ENCODE results near the gene NUDT21.

Gene NUDT21

DNA sequence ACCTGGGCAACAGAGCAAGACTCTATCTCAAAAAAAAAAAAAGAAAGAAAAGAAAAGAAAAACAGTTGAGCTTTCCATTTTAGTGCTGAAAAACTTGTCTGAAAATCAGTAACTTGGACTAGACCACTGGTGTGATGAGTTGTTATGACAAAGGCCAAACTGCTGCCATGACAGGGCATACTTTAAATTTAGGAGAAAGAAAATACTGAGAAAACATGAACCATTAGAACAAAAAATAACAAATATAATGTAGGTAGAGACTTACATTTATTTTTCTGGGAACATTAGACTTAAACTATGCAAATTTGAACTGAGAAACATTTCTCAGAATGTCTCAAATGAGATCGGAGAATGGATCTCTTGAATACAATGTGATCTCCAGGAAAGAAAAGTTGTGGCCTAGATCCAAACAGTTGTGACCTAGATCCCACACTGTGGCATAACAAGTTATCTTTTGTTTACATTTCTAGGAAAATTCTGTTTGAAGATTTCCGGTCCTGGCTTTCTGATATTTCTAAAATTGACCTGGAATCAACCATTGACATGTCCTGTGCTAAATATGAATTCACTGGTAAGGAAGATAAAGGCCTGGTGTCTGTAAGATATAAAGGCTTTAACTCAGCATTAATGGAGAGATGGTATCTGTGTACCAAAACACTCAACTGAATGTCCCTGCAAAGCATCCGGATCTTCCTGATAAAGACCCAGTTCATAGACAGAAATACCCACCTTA lies 11.1 kb upstream of the NUDT21 start:
- no peak for DNase-seq (ENCODE audit: low read depth)

DNA sequence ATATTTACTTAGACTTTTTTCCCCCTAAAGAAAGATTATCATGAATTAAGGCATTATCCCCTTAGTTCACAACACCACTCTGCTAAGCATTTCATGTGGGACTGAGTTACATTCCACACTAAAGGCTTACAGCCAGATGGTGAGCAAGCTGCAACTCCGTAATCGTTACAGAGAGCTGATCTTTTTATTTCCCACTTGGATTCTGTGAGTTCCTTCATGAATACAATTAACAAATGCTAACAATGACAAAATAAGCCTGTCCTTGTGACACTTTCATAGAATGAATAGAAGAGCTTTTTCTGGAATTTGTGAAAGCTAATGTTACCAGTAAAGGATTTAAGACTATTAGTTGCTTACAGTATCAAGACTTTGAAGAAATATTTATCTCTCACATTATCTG lies 9.0 kb upstream of the NUDT21 start:
- DNase-seq (ENCODE audit: low read depth): no peak

DNA sequence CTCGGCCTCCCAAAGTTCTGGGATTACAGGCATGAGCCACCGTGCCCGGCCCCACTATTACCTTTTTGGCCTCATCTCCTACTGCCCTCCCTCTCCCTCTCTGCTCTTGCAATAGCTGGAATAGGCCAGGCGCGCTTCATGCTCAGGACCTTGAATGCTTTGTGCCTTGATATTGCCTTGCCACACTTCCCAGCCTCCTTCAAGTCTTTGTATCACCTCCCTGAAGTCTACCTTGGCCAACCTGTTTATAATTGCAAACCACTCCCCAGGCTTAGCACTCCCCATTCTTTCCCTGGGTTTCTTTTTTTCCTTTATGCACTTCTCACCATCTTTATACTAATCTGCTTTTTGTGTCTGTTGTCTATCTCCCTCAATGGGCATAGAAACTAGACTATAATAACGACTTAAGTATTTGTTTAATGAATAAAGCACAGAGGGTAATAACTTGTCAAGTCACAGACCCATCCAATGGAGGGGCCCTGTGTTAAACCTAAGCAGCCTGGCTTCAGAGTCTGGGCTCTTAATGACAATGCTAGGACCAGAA lies 6.9 kb upstream of the NUDT21 start:
- no peak for DNase-seq (ENCODE audit: low read depth)

DNA sequence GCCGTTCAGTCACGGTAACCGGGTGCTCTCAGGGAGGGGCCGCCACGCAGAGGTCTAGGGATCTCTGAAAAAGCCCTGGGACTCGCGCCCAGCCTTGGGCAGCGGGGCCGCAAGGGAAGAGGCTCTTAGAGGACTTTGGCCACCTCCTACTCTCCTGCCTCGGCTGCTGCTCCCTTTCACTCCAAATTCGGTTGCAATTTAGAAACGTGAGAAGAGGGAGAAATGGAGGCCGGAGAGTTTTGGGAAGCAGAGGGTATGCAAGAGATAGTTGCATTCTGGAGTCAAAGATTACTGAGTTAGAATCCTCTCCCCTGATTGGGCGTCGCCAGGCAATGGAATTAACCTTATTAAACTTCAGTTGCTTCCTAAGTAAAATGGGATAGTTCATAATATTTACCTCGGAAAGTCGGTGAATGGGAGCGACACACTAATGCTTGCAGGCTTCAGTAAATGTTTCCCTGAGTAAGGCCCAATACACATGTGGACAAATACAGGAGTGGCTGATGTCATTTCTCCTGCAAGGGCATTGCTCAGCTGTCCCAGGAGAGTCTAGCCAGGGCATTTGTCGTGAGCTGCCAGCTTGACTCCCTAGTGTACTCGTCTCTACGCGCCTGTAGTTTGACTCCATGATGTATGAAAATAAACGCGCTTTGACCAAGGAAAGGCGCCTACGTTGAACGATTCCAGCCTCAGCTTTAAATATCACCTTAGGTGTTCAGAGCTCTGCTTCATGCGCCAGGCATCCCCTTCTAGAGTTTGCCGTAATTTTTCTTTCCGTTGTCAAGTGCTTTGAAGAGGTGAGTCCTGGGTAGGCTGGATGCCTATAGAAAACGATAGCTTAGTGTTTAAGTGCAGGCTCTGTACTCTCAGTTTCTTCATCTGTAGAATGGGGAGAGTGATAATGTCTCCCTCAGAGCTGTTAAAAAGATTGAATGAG lies 889 bp upstream of the NUDT21 start:
- DNase-seq (ENCODE audit: low read depth): peak; percentile 17

DNA sequence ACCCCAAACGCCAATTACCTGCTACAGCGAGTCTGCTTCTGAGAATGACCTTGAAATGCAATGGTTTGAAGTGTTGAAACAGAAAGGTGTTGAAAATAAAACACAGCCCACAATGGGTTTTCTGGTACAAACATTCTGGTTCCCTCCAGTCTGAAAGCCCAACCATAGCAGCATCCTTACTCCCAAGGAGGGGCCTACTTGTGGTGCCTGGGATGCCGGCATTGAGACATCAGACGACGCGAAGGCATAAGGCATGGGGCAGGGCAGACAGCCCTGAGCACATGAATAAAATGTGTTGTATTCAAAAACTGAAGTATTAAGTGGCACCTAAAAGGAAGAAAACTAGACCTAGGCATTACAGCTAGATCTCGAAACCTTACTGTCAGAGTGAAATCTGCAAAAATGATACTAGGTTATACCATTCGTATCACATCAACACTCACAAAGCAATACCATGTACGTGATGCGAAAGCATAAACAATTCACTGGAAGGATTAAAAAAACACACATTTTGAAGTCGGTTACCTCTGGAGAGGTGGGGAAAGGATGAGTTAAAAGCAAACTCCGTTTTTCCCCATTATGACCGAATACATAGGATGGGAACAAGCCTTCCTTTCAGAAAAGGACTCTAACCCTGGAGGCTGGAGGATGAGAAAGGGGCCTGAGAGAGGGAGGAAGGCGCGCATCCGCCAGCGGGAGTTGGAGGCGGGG lies 702 bp downstream of the NUDT21 start:
- no peak for DNase-seq (ENCODE audit: low read depth)

DNA sequence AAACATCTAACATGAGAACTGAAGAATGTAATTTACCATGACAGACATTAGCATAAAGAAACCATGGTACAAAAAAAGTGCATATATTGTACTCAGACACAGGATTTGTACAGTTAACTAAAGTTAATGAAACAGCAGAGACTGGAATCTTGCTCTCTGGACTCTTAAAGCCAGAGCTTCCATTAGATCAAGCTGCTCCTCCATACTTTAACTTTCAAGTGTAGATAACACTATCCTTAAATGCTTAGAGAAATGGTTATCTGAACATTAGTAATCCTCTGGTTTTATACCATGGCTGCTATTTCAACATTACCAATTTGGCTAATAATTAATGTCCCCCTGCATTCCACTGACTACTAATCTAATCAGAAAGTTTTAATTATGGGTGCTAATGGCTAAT lies 3.1 kb downstream of the NUDT21 start:
- DNase-seq (ENCODE audit: low read depth): no peak

DNA sequence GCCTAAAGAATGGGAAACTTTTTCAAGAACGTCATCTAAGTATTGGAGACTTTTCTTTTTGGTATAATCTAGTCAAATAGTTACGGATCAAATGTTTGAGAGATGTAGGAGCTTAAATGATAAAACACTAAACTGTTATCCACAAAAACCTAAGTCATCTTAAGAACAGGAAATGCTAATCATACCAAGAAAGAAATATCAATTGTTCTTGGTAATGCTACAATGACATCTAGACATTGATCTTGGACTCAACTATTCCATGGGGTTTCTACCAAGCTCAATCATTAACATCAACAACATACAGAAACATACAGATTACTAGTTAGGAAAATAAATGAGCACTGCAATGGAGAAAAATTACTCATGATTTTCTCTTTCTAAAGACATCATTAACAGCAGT lies 3.8 kb downstream of the NUDT21 start:
- no peak for DNase-seq (ENCODE audit: low read depth)

DNA sequence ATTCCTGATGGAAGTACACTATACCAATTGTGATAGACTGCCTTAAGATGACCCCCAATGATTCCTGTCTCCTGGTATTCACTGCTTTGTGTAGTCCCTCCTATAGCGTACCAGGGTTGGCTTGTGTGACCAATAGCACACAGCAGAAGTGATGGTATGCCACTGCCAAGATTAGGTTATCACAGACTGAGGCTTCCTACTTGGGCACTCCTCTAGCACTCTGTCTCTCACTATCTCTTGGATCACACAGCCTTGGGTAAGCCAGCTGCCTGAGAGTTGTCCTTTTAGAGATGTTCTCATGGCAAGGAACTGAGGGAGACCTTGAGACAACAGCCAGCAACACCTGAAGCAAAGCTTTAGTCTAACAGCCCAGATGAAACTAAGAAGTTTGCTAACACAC lies 13.1 kb downstream of the NUDT21 start:
- no peak for DNase-seq (ENCODE audit: low read depth)

DNA sequence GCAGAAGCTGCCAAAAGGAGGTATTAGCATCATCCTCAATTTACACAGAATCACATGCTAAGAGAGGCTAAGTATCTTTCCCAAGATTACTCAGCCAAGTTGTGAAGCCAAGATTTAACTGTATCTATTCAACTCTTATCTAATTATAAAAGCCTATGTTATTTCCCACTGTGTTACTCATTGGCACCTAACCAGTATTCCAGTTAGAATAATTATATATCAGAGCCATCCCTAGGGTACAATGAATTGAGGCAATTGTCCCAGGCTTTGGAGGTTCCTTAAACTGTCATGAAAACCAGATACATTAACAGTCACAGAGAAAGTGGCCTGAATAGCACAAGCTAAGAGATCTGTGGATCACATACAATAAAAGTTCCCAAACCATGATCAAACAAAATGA lies 14.9 kb downstream of the NUDT21 start:
- no peak for DNase-seq (ENCODE audit: low read depth)

DNA sequence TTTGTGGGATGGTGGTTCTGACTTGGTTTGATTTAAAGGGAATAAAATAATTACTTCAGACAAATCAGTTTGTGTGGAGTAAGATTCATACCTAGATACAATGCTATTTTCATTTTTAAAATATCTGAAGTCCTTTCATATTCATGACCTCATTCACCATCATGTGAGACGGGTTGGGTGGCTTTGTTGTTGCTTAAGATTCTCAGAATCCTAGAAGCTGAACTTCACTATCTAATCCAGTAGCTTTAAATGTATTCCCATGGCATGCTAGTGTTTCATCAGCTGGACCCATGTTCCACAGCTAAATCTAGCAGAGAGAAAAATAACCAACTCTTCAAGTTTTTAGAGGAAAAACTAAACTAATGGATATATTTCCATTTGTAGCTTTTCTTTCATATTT lies 23.0 kb downstream of the NUDT21 start:
- DNase-seq (ENCODE audit: low read depth): no peak

DNA sequence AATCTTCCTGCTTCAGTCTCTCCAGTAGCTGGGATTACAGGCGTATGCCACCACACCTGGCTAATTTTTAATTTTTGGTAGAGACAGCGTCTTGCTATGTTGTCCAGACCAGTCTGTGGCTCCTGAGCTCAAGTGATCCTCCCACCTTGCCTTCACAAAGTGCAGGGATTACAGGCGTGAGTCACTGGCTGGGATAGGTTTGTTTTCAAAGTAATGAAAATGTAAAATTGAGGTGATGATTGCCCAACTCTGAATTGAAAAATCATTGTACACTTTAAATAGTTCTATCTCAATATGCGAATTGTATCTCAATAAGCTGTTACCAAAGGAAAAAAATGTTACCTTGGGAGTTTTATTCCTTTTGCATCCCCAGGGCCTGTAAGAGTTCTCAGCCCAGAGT lies 24.5 kb downstream of the NUDT21 start:
- DNase-seq (ENCODE audit: low read depth): no peak

DNA sequence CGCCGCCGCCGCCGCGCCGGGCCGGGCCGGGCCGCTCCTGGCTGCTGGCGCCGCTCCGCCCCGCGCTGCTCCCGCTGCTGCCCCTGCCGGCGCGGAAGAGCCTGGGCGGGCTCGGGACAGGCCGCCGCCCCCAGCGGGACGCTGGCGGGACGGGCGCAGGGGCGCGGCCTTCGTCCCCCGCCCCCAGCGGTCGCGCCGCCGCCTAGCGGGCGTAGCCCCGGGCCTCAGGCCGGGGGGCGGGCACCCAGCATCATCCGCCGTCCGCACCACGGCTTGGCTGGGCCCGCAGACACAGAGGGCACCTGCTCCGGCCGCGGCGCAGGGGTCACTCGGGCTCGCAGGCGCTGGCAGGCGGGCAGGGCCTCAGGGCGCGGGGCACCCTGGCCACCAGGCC lies 25.7 kb downstream of the NUDT21 start, which contains the start of gene AMFR:
AMFR (minus strand) TSS at position 107 of the 394 bp plus-strand sequence. CDS start 218 bp downstream, outside the sequence.
- no peak for DNase-seq (ENCODE audit: low read depth)

DNA sequence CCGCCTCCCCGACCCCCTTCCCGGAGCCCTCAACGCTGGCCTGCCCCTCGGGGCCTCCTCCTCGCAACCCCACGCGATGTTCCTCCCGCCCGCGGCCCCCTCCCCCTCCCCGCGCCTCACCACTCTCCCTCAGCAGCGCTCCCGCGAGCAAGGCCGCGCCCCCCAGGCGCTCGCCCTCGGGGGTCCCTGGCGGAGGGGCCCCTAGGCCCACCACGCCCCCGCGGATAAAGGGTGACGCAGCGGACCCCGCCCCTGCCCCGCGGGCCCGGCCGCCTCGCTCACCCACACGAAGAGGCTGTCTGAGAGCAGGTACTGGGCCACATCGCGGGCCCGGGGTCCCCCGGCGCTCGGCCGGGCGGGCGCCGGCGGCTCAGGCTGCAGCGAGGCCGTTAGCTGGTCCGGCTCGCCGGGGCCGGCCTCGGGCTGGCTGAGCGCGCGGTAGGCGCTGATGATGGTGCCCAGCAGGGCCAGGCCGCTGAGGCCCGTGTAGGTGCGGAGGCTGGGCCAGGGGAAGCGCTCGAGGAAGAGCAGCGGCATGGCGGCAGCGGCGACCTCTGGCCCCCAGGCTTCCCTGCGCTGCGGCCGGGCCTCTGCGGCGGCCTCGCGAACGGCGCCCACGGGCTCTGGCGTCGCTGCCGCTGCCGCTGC lies 26.2 kb downstream of the NUDT21 start:
- DNase-seq (ENCODE audit: low read depth): no peak

DNA sequence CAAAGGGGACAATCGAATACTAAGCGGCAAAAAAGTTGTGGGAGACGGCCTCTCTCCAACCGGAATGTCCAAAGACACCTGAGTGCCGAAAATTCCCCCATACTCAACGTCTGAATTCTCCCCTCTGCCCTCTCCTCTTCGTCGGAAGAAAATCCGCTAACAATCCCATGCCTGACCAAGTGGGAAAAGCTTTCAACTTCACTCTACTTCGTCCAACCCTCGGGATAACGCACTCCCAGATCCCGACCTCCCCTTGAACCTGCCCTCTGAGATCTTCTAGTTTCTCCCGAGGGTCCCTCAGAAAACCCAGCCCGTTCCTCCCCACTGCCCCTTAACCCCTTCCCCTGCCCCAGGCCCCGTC lies 26.7 kb downstream of the NUDT21 start:
- DNase-seq (ENCODE audit: low read depth): no peak

DNA sequence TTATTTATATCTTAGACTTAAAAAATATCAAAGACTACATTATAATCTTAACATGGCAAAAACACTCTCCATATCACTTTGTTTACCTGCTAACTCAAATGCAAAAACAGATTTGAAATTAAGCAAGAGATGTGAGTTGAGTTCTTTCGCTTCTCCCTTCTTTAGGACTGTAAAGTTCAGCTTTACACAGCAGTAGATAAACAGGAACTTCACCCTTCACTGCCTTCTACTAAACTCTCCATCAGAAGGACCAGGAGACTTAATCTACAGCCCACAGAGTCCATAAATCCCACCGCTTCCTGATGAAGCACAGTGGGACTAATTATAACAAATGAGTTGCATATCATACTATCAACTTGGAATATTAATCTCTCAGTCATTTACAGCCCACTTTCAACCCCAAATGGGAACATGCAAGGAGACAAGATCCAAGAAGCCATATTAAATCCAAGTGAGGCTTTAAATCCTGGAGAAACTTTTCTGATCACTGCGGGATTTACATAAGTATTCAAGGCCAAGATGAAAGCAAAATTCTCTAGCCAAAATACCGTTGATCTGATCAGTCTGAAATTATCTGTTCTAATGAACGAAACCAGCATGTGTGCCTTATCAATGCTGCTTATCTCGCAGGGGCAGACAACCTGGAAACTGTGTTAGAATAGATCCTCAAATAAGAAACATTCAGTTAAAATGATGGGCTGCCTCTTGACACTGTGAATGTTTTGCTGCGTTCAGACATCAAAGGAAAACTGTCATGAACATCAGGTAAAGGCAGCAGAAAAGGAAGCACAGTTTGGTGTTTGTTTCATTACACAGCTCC lies 27.3 kb downstream of the NUDT21 start:
- no peak for DNase-seq (ENCODE audit: low read depth)

DNA sequence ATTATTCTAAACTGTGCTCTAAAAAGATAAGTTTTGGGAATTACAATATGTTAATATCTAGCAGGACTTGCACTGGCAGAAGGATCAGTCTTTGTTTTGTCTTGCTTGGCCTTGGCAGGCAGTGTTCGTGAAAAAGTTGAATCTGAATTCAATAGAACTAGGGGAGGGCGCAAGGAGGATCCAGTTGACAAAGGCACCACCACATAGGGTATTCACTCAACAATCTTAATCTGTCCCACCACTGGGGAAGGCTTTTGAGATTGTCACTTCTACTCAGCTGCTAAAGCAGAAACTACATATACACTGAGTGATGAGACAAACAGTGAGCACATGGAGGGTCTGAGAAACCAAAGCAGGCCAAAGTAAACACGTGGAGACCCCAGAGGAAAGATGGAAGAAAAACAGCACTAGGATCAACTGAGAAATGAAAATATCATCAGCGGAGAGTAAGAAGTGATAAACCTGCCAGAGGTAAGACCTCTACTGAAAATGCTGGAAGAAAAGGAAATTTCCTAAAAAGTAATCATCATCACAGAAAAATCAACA lies 28.2 kb downstream of the NUDT21 start:
- no peak for DNase-seq (ENCODE audit: low read depth)

DNA sequence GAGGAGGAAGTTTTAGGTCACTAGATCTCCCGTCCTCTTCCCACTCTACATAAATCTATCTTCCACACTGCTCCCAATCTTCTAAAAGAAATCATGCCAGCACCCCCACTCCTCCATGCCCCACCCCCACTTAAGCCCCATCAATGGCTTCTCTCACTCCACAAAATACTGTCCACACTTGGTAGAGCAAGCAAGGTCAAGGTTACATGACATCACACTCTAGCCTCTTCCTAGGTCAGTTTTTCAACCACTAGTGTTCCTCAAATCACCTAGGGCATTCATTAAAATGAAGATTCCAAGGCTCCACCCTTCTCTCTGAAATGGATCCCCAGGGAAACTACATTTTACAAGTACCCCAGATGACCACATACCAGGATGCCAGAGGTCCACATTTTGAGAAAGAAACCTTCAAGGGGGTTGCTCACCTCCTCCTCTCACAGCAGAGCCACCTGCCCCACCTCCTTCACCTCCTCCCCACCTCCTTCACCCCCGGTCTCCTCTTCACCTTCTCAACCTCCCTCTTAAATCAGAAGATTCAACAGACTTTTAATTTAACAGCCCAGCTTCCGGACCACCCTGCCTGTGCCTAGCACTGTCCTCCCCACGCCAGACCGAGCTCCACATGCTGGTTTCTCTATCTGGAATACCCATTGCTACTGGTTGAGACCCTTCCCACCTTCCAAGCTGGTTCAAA lies 29.0 kb downstream of the NUDT21 start:
- DNase-seq (ENCODE audit: low read depth): no peak

DNA sequence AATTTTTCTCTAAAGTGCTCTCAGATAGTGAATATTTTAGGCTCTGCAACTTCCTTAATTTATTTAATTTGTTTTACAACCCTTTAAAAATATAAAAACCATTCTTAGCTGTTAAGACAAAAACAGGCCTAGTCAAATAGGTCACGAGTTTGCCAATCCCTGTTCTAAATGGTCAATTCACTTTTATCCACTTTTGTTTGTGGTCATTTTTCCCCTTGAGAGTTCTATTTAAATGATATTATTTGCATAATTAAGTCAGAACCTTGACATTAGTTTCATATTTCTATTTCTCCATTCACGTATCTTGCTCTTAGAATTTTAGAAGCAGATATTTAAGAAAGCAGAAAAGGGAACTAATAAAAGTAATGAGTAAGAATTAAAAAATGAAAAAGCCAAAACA lies 29.8 kb downstream of the NUDT21 start:
- no peak for DNase-seq (ENCODE audit: low read depth)

DNA sequence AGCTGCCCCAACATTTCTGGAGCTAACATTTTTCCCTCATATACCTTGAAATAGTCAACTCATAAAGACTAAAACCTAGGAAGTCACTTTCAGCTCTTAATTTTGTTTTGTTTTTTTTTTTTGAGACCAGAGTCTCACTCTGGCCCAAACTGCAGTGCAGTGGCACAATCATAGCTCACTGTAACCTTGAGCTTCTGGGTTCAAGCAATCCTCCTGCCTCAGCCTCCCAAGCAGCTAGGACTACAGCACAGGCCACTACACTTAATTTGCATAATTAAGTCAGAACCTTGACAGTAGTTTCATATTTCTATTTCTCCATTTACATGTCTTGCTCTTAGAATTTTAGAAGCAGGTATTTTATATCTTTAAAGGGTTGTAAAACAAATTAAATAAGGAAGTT lies 30.5 kb downstream of the NUDT21 start:
- DNase-seq (ENCODE audit: low read depth): no peak
